GM23338 (cell line): ENCODE data around the gene PTRH1. TPM values are rescaled to one million over a fixed set of nuclear protein-coding genes. Genes with fewer than 3 reads are reported as not detected.
A peak's percentile ranks its signal among the peaks of the same experiment; 100 is the strongest.

Experiments used
- ATAC-seq: fragments of 200-7000 bp; cut with Tn5 transposase; 3 replicates; pipeline ENCODE4 v1.9.1; 2020
- DNase-seq: peaks from one replicate; pipeline ENCODE4 v3.0.0-alpha.2; 2015; ENCODE audit warnings: low spot score
- H2AFZ ChIP-seq: fragments of 200-600 bp; sonication (generic); 2 replicates; pipeline ENCODE4 v1.8.0; 2016; ENCODE audit warnings: antibody characterized with exemption, mild to moderate bottlenecking, moderate library complexity
- H3F3A ChIP-seq: fragments of 200-600 bp; sonication (generic); replicated peaks from 2 replicates; pipeline ENCODE4 v1.8.0; 2017; ENCODE audit warnings: antibody characterized with exemption, mixed run types, low read depth
- H3K27ac ChIP-seq: fragments of 200-600 bp; sonication (generic); 2 replicates; pipeline ENCODE4 v1.6.1; 2016; ENCODE audit warnings: low read depth
- H3K27me3 ChIP-seq: fragments of 200-600 bp; sonication (generic); 2 replicates; pipeline ENCODE4 v1.8.0; 2016; ENCODE audit warnings: mild to moderate bottlenecking, mixed run types, moderate library complexity; ENCODE audit not compliant: insufficient read depth
- H3K36me3 ChIP-seq: fragments of 200-600 bp; sonication (generic); 2 replicates; pipeline ENCODE4 v1.8.0; 2016; ENCODE audit warnings: mild to moderate bottlenecking; ENCODE audit not compliant: insufficient read depth
- H3K4me1 ChIP-seq: fragments of 200-600 bp; sonication (generic); 2 replicates; pipeline ENCODE4 v1.8.0; 2016; ENCODE audit warnings: mild to moderate bottlenecking, moderate library complexity; ENCODE audit not compliant: insufficient read depth
- H3K4me2 ChIP-seq: fragments of 200-600 bp; sonication (generic); 2 replicates; pipeline ENCODE4 v1.7.1; 2017; ENCODE audit warnings: mixed run types
- H3K4me3 ChIP-seq: fragments of 200-600 bp; sonication (generic); 2 replicates; pipeline ENCODE4 v1.6.1; 2016; ENCODE audit warnings: mixed run types
- H3K79me2 ChIP-seq: fragments of 200-600 bp; sonication (generic); replicated peaks from 2 replicates; pipeline ENCODE4 v1.8.0; 2017; ENCODE audit warnings: mild to moderate bottlenecking; ENCODE audit not compliant: insufficient read depth
- H3K9me2 ChIP-seq: fragments of 200-600 bp; sonication (generic); 2 replicates; pipeline ENCODE4 v1.8.0; 2017; ENCODE audit not compliant: insufficient read depth
- H4K20me1 ChIP-seq: fragments of 200-600 bp; sonication (generic); replicated peaks from 2 replicates; pipeline ENCODE4 v1.8.0; 2017; ENCODE audit warnings: mild to moderate bottlenecking; ENCODE audit not compliant: insufficient read depth
- H3K27ac Mint-ChIP-seq: 2 replicates; pipeline ENCODE4 v1.8.0; 2020; ENCODE audit warnings: inconsistent platforms, mild to moderate bottlenecking, moderate library complexity, mixed read lengths
- H3K27me3 Mint-ChIP-seq: 3 replicates; pipeline ENCODE4 v1.8.0; 2022; ENCODE audit warnings: low read depth, mild to moderate bottlenecking, moderate library complexity, mixed read lengths, inconsistent platforms; ENCODE audit not compliant: insufficient read depth, poor library complexity
- H3K36me3 Mint-ChIP-seq: 3 replicates; pipeline ENCODE4 v1.8.0; 2021; ENCODE audit warnings: low read depth, mild to moderate bottlenecking, inconsistent platforms, moderate library complexity, mixed read lengths
- H3K4me1 Mint-ChIP-seq: 3 replicates; pipeline ENCODE4 v1.8.0; 2020; ENCODE audit warnings: mild to moderate bottlenecking, inconsistent platforms, mixed read lengths
- H3K4me3 Mint-ChIP-seq: 3 replicates; pipeline ENCODE4 v1.8.0; 2021; ENCODE audit warnings: moderate library complexity, mild to moderate bottlenecking, inconsistent platforms, mixed read lengths
- H3K9me3 Mint-ChIP-seq: 3 replicates; pipeline ENCODE4 v1.8.0; 2020; ENCODE audit warnings: moderate library complexity, mild to moderate bottlenecking, inconsistent platforms, mixed read lengths
- CREB1 ChIP-seq: fragments of 250-450 bp; sonication (Bioruptor Pico); IDR thresholded peaks from 2 replicates; pipeline ENCODE4 v1.5.0; 2020; ENCODE audit warnings: low read depth, mild to moderate bottlenecking, moderate library complexity
- ETS1 ChIP-seq: IDR thresholded peaks from 2 replicates; pipeline ENCODE4 v1.6.1; 2016; ENCODE audit warnings: antibody characterized with exemption
- EZH2 ChIP-seq: fragments of 200-600 bp; sonication (generic); IDR thresholded peaks from one replicate; pipeline ENCODE4 v1.8.0; 2017; ENCODE audit warnings: antibody characterized with exemption, mild to moderate bottlenecking, low read depth; ENCODE audit not compliant: unreplicated experiment
- EZH2phosphoT487 ChIP-seq: fragments of 200-600 bp; sonication (generic); IDR thresholded peaks from one replicate; pipeline ENCODE4 v1.8.1; 2018; ENCODE audit warnings: antibody characterized with exemption; ENCODE audit not compliant: unreplicated experiment
- JUNB ChIP-seq: IDR thresholded peaks from one replicate; pipeline ENCODE4 v1.6.1; 2016; ENCODE audit warnings: antibody characterized with exemption; ENCODE audit not compliant: unreplicated experiment
- NANOG ChIP-seq: IDR thresholded peaks from 2 replicates; pipeline ENCODE4 v1.6.1; 2016; ENCODE audit warnings: antibody characterized with exemption, borderline replicate concordance
- POLR2AphosphoS5 ChIP-seq: IDR thresholded peaks from 2 replicates; pipeline ENCODE4 v1.6.1; 2016; ENCODE audit warnings: antibody characterized with exemption, low read depth
- REST ChIP-seq: IDR thresholded peaks from one replicate; pipeline ENCODE4 v1.6.1; 2018; ENCODE audit warnings: antibody characterized with exemption; ENCODE audit not compliant: unreplicated experiment
- STAT1 ChIP-seq: IDR thresholded peaks from one replicate; pipeline ENCODE4 v1.6.1; 2016; ENCODE audit warnings: antibody characterized with exemption; ENCODE audit not compliant: unreplicated experiment
- ZNF114 ChIP-seq: fragments of 250-450 bp; sonication (Bioruptor Pico); IDR thresholded peaks from 2 replicates; pipeline ENCODE4 v1.5.0; 2020; ENCODE audit warnings: mild to moderate bottlenecking, moderate library complexity
- ZNF331 ChIP-seq: fragments of 250-450 bp; sonication (Bioruptor Pico); IDR thresholded peaks from 2 replicates; pipeline ENCODE4 v1.5.0; 2020; ENCODE audit warnings: low read depth, mild to moderate bottlenecking, moderate library complexity
- polyA plus RNA-seq: library from polyadenylated mRNA; unstranded; fragments of >200 nt; fragmentation: Nextera tagmentation; extraction: Ambion mirVana; gene quantifications from 2 replicates; pipeline ENCODE4 v1.2.1, GENCODE V29; 2016
- total RNA-seq: library from RNA; depleted of rRNA; stranded (reverse); fragments of >200 nt; shearing (Covaris generic); gene quantifications from 2 replicates; pipeline ENCODE4 v1.2.3, GENCODE V29; 2014
- TF ChIP-seq, protein P1 (sequence below): fragments of 250-450 bp; sonication (Bioruptor Pico); IDR thresholded peaks from 2 replicates; pipeline ENCODE4 v1.5.0; 2020; ENCODE audit warnings: mild to moderate bottlenecking, moderate library complexity
- TF ChIP-seq, protein P2 (sequence below), 2 experiments: fragments of 200-600 bp in 1 of 2; sonication (generic) in 1 of 2; conservative IDR thresholded peaks; 2 replicates each; pipeline versions ENCODE4 v1.5.1 to v1.6.1; 2016 to 2017; ENCODE audit warnings: antibody characterized with exemption in 2 of 2, low read depth in 2 of 2, mild to moderate bottlenecking in 2 of 2, moderate library complexity in 1 of 2

The PTRH1 gene
- total and polyA plus RNA-seq, 2 experiments from 2014 or later = 15.1 to 18.6 TPM

DNA sequence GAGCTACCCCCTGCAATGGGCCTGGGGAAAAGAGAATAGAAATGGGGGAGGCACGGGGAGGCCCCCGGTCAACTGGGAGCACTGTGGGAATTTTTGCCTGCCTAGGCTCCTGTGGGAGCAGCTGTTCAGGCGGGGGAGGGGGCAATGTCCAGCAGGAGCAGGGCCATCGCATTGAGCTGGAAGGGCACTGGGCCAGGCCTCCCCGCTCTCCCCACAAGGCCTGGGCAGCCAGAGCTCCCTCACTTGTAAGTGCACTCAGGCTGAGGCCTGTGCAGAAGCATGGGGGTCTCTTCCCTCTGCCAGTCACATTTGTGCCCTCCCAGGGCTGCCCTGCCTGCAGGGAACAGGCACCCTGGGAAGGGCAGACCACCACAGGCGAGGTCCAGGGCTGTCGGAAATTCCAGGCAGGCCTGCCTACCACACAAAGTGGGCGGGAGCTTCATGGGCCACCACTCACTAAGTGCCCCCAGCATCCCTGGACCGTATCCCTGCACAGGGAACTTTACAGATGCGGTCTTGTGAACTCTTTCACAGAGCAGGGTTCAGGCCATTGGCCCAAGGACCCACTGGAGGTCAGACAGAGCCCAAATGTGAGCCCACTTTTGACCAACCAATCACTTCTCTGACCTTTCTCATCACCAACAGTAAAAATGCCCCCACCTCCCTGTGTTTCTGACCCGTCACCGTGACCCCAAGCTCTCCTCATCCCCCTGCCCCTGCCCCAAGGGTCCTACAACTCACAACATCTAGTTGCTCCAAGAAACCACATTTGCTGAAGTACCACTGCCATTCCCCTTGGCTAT lies 9.7 kb downstream of the PTRH1 start:
- peaks cover 4% of the 10 kb centered on the region; the same call in 2 of the 3 replicates for H3K9me3 Mint-ChIP-seq
- TF ChIP-seq JUNB (no peak), STAT1 (no peak), CREB1 (CRISPR knock-in tag) (no peak), EZH2phosphoT487 (no peak), EZH2 (no peak), REST (no peak), NANOG (no peak), ZNF114 (no peak), ETS1 (no peak), POLR2AphosphoS5 (no peak), ZNF331 (no peak)
- TF ChIP-seq, protein P1, sequence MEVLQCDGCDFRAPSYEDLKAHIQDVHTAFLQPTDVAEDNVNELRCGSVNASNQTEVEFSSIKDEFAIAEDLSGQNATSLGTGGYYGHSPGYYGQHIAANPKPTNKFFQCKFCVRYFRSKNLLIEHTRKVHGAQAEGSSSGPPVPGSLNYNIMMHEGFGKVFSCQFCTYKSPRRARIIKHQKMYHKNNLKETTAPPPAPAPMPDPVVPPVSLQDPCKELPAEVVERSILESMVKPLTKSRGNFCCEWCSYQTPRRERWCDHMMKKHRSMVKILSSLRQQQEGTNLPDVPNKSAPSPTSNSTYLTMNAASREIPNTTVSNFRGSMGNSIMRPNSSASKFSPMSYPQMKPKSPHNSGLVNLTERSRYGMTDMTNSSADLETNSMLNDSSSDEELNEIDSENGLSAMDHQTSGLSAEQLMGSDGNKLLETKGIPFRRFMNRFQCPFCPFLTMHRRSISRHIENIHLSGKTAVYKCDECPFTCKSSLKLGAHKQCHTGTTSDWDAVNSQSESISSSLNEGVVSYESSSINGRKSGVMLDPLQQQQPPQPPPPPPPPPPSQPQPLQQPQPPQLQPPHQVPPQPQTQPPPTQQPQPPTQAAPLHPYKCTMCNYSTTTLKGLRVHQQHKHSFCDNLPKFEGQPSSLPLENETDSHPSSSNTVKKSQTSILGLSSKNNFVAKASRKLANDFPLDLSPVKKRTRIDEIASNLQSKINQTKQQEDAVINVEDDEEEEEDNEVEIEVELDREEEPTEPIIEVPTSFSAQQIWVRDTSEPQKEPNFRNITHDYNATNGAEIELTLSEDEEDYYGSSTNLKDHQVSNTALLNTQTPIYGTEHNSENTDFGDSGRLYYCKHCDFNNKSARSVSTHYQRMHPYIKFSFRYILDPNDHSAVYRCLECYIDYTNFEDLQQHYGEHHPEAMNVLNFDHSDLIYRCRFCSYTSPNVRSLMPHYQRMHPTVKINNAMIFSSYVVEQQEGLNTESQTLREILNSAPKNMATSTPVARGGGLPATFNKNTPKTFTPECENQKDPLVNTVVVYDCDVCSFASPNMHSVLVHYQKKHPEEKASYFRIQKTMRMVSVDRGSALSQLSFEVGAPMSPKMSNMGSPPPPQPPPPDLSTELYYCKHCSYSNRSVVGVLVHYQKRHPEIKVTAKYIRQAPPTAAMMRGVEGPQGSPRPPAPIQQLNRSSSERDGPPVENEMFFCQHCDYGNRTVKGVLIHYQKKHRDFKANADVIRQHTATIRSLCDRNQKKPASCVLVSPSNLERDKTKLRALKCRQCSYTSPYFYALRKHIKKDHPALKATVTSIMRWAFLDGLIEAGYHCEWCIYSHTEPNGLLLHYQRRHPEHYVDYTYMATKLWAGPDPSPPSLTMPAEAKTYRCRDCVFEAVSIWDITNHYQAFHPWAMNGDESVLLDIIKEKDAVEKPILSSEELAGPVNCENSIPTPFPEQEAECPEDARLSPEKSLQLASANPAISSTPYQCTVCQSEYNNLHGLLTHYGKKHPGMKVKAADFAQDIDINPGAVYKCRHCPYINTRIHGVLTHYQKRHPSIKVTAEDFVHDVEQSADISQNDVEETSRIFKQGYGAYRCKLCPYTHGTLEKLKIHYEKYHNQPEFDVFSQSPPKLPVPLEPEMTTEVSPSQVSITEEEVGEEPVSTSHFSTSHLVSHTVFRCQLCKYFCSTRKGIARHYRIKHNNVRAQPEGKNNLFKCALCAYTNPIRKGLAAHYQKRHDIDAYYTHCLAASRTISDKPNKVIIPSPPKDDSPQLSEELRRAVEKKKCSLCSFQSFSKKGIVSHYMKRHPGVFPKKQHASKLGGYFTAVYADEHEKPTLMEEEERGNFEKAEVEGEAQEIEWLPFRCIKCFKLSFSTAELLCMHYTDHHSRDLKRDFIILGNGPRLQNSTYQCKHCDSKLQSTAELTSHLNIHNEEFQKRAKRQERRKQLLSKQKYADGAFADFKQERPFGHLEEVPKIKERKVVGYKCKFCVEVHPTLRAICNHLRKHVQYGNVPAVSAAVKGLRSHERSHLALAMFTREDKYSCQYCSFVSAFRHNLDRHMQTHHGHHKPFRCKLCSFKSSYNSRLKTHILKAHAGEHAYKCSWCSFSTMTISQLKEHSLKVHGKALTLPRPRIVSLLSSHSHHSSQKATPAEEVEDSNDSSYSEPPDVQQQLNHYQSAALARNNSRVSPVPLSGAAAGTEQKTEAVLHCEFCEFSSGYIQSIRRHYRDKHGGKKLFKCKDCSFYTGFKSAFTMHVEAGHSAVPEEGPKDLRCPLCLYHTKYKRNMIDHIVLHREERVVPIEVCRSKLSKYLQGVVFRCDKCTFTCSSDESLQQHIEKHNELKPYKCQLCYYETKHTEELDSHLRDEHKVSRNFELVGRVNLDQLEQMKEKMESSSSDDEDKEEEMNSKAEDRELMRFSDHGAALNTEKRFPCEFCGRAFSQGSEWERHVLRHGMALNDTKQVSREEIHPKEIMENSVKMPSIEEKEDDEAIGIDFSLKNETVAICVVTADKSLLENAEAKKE = no peak
- TF ChIP-seq, protein P2, sequence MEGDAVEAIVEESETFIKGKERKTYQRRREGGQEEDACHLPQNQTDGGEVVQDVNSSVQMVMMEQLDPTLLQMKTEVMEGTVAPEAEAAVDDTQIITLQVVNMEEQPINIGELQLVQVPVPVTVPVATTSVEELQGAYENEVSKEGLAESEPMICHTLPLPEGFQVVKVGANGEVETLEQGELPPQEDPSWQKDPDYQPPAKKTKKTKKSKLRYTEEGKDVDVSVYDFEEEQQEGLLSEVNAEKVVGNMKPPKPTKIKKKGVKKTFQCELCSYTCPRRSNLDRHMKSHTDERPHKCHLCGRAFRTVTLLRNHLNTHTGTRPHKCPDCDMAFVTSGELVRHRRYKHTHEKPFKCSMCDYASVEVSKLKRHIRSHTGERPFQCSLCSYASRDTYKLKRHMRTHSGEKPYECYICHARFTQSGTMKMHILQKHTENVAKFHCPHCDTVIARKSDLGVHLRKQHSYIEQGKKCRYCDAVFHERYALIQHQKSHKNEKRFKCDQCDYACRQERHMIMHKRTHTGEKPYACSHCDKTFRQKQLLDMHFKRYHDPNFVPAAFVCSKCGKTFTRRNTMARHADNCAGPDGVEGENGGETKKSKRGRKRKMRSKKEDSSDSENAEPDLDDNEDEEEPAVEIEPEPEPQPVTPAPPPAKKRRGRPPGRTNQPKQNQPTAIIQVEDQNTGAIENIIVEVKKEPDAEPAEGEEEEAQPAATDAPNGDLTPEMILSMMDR (conservative IDR thresholded peaks at IDR 0.05; ENCODE audit: low read depth in 2 of 2) = no peak
- Histone ChIP-seq H3F3A (0 out of 2 replicates have a peak, but pooled peaks cover 5% of the 10 kb centered on the region), H3K79me2 (no peaks in the 10 kb centered on the region), H2AFZ (no peak overlapping the region), H3K27ac (no peak overlapping the region), H3K4me1 (peaks cover 5% of the 10 kb centered on the region; the same call in 1 of the 2 replicates), H3K4me2 (peak overlapping the region; percentile 43; the same call in 1 of the 2 replicates), H3K27me3 (no peaks in the 10 kb centered on the region), H3K4me3 (no peak overlapping the region), H3K36me3 (no peaks in the 10 kb centered on the region), H4K20me1 (no peaks in the 10 kb centered on the region), H3K9me2 (no peaks in the 10 kb centered on the region)
- peaks cover 17% of the 10 kb centered on the region for H3K4me1 Mint-ChIP-seq
- peaks cover 6% of the 10 kb centered on the region for H3K27me3 Mint-ChIP-seq
- ATAC-seq = no peak
- no peak overlapping the region for H3K4me3 Mint-ChIP-seq
- DNase-seq = no peak
- H3K36me3 Mint-ChIP-seq = no peaks in the 10 kb centered on the region; the same call in 2 of the 3 replicates
- H3K27ac Mint-ChIP-seq = no peak overlapping the region
